SJSA1 (cell line): Measurements from ENCODE around the gene DDIT4L. TPM values are rescaled to one million over a fixed set of nuclear protein-coding genes. Genes with fewer than 3 reads are reported as not detected.
A peak's percentile ranks its signal among the peaks of the same experiment; 100 is the strongest.
"Not testable (repeated sequence)": the region's sequence is repeated elsewhere in the genome, so short reads cannot be mapped to it uniquely, and the experiment has no call there.

ENCODE experiments used
- DNase-seq, 2 experiments: peaks; one replicate each; pipeline ENCODE4 v3.0.0-alpha.2; 2015 to 2020; ENCODE audit warnings: low spot score in 2 of 2, low read depth in 1 of 2
- H3K27ac ChIP-seq: fragments of 250-450 bp; sonication (Bioruptor Pico); 2 replicates; pipeline ENCODE4 v1.5.1; 2020; ENCODE audit warnings: mild to moderate bottlenecking, moderate library complexity
- H3K27me3 ChIP-seq: fragments of 250-450 bp; sonication (Bioruptor Pico); replicated peaks from 2 replicates; pipeline ENCODE4 v1.5.1; 2020; ENCODE audit warnings: mild to moderate bottlenecking, moderate library complexity
- H3K36me3 ChIP-seq: fragments of 250-450 bp; sonication (Bioruptor Pico); 2 replicates; pipeline ENCODE4 v1.5.1; 2020; ENCODE audit warnings: mild to moderate bottlenecking
- H3K4me1 ChIP-seq: fragments of 250-450 bp; sonication (Bioruptor Pico); replicated peaks from 2 replicates; pipeline ENCODE4 v1.6.1; 2021; ENCODE audit warnings: mild to moderate bottlenecking
- H3K4me3 ChIP-seq: fragments of 250-450 bp; sonication (Bioruptor Pico); 2 replicates; pipeline ENCODE4 v1.5.1; 2020; ENCODE audit warnings: mild to moderate bottlenecking
- H3K9me3 ChIP-seq: fragments of 250-450 bp; sonication (Bioruptor Pico); replicated peaks from 2 replicates; pipeline ENCODE4 v1.5.1; 2020; ENCODE audit warnings: mild to moderate bottlenecking
- total RNA-seq: library from RNA; depleted of rRNA; stranded (reverse); fragments of >200 nt; shearing (Covaris generic); gene quantifications from 2 replicates; pipeline ENCODE4 v1.2.3, GENCODE V29; 2014; rRNA removed

Gene DDIT4L, protein sequence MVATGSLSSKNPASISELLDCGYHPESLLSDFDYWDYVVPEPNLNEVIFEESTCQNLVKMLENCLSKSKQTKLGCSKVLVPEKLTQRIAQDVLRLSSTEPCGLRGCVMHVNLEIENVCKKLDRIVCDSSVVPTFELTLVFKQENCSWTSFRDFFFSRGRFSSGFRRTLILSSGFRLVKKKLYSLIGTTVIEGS
- 2.1 and 2.6 TPM in 2 replicates for total RNA-seq

DNA sequence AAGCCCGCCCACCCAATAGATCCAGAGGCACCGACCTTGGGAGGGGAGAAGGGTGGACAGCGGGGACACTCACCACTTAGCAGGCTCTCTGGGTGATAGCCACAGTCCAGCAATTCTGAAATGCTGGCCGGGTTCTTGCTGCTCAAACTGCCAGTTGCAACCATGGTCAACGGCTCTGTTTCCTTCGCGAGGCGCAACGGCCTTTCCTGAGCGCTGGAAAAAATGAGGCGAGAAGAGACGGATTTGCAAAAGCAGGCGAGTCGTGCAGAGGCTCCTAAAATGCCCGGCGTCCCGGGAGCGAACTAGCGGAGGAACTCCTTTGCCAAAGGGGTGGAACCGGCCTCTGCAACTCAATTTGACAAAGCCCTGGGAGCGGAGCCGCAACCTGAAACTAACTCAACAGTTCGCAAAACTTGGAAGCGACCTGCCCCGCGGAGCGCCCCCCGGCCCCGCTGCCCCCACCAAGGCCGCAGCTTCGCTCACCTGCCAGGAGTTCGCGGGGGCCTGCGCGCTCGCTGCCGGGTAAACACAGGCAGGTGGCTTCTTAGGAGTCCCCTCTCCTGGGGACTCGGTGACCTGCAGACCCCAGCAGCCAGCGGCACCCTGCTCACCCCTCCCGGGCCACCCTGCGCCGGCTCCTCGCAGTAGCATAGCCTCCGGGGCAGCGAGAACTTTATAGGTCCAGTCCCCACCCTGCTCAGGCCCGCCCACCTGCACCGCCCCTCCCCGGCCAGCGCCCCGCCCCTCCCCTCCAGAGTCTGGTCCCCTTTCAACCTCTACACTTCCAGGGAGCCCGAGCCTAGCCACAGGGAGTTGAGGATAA, at the start of gene DDIT4L:
Gene DDIT4L, minus strand, starts transcription at position 649 of the 823 bp plus-strand sequence. Its CDS starts 485 bp downstream, at position 164.
- Histone ChIP-seq H3K4me3 (peak within 1 kb of the TSS; percentile 46), H3K9me3 (no peaks in the 10 kb centered on the region), H3K27ac (no peak within 1 kb of the TSS), H3K36me3 (peaks cover 3% of the 10 kb centered on the region; the same call in 1 of the 2 replicates), H3K27me3 (no peaks in the 10 kb centered on the region), H3K4me1 (peaks cover 15% of the 10 kb centered on the region)
- DNase-seq, result peak; percentile 18 to 51

GRCh38 chr4:100240008-100240407, 49.7 kb upstream of the DDIT4L start:
- 0 out of 2 replicates have a peak, but pooled peaks cover 2% of the 10 kb centered on the region for H3K9me3 ChIP-seq
- H3K4me1 ChIP-seq, result no peaks in the 10 kb centered on the region
- no peaks in the 10 kb centered on the region for H3K36me3 ChIP-seq
- no peak overlapping the region for H3K27ac ChIP-seq
- no peaks in the 10 kb centered on the region for H3K27me3 ChIP-seq
- no peak for DNase-seq
- H3K4me3 ChIP-seq, result no peak overlapping the region

DNA sequence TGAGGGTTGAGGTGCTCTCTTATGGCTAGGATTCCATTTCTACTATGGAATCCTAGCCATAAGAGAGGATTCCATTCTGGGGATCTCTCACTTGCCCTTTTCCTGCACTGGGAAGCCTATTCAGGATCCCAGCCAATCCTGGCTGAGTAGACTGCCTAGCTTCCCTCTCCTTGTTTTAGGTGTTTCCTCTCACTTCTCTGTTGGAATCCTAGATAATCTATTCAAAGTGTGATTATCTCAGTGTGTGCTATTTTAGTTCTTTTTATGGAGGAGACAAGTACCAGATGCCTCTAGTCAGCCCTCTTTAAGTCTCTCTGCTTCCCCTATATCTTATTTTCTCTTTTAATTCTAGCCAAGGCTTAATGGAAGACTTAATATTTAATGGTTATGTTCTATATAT, 34.5 kb upstream of the DDIT4L start:
- peaks cover 3% of the 10 kb centered on the region for H3K9me3 ChIP-seq
- H3K27me3 ChIP-seq, result no peaks in the 10 kb centered on the region
- no peaks in the 10 kb centered on the region for H3K4me1 ChIP-seq
- no peak overlapping the region for H3K27ac ChIP-seq
- no peak for DNase-seq
- no peak overlapping the region for H3K4me3 ChIP-seq
- H3K36me3 ChIP-seq, result no peaks in the 10 kb centered on the region

DNA sequence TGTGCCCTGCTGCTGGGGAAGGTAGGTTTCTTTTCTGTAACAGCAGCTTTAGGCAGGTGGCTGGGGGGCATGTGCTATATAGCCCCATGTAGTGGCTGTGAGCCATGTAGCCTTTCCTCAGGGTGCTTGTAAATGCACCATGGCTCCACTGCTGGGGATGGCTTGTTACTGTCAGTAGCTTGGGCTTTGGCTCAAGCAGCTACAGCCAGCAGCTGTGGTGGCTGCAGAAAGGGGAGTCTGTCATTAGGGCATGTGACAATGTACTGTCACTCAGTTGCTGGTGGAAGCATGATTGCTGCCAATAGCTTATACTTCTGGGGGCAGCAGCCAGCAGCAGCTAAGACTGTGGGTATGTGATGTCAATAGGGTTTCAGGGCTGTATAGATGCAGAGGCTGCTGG, 33.9 kb upstream of the DDIT4L start:
- Histone ChIP-seq H3K4me3 (no peak overlapping the region), H3K9me3 (no peaks in the 10 kb centered on the region), H3K27ac (no peak overlapping the region), H3K4me1 (no peaks in the 10 kb centered on the region), H3K27me3 (no peaks in the 10 kb centered on the region), H3K36me3 (no peaks in the 10 kb centered on the region)
- DNase-seq, result no peak

GRCh38 chr4:100208964-100209363, 18.7 kb upstream of the DDIT4L start:
- Histone ChIP-seq H3K36me3 (no peaks in the 10 kb centered on the region), H3K9me3 (no peaks in the 10 kb centered on the region), H3K4me1 (peaks cover 13% of the 10 kb centered on the region), H3K27me3 (no peaks in the 10 kb centered on the region), H3K4me3 (no peak overlapping the region), H3K27ac (no peak overlapping the region)
- DNase-seq, result peak in 1 of 2 experiments; percentile 16

- DNase-seq, result no peak
- Histone ChIP-seq H3K36me3 (no peaks in the 10 kb centered on the region), H3K27me3 (no peaks in the 10 kb centered on the region), H3K4me3 (no peak overlapping the region), H3K4me1 (peaks cover 13% of the 10 kb centered on the region), H3K27ac (no peak overlapping the region), H3K9me3 (no peaks in the 10 kb centered on the region)
Observed at GRCh38 chr4:100208459-100208858, 18.2 kb upstream of the DDIT4L start.

GRCh38 chr4:100206850-100207249, 16.6 kb upstream of the DDIT4L start:
- H3K27me3 ChIP-seq, result no peaks in the 10 kb centered on the region
- H3K36me3 ChIP-seq, result no peaks in the 10 kb centered on the region
- no peak for DNase-seq
- H3K9me3 ChIP-seq, result no peaks in the 10 kb centered on the region
- H3K4me1 ChIP-seq, result peaks cover 13% of the 10 kb centered on the region
- no peak overlapping the region for H3K4me3 ChIP-seq
- no peak overlapping the region for H3K27ac ChIP-seq

DNA sequence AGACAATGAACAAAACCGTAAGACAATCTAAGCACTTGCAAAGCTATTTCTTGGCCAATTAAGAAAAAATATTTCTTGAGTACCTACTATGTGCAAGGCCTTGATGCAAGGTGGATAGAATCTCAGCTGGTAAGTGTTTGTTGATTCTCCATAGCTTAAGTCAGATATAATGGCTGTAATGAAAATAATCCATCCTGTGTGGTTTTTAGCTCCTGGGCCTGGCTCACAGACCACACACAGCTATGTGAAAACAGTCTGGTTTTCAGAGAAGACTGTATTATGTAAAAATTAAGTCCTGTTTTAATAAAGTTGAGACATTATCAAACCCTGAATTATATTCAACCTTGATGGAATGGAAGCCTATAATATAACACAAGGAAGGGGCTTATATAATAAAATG, 7.8 kb upstream of the DDIT4L start:
- Histone ChIP-seq H3K4me1 (no peaks in the 10 kb centered on the region), H3K27ac (no peak overlapping the region), H3K27me3 (no peaks in the 10 kb centered on the region), H3K36me3 (no peaks in the 10 kb centered on the region), H3K9me3 (no peaks in the 10 kb centered on the region), H3K4me3 (no peak overlapping the region)
- peak in 1 of 2 experiments; percentile 23 for DNase-seq

DNA sequence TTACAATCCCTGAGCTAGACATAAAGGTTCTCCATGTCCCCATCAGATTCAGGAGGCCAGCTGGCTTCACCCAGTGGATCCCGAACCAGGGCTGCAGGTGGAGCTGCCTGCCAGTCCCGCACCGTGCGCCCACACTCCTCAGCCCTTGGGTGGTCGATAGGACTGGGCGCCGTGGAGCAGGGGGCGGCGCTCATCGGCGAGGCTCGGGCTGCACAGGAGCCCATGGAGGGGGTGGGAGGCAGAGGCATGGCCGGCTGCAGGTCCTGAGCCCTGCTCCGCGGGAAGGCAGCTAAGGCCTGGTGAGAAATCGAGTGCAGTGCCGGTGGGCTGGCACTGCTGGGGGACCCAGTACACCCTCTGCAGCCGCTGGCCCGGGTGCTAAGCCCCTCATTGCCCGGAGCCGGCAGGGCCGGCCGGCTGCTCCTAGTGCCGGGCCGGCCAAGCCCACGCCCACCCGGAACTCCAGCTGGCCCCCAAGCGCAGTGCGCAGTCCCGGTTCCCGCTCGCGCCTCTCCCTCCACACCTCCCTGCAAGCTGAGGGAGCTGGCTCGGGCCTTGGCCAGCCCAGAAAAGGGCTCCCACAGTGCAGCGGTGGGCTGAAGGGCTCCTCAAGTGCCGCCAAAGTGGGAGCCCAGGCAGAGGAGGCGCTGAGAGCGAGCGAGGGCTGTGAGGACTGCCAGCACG, 6.3 kb upstream of the DDIT4L start:
- DNase-seq, result not testable (repeated sequence)

GRCh38 chr4:100190643-100191600, 654 bp upstream of the DDIT4L start:
- peak in 1 of 2 experiments; percentile 20 for DNase-seq

More for the DNA sequence above, 6.3 kb upstream of the DDIT4L start:
- H3K4me3 ChIP-seq, H3K36me3 ChIP-seq, H3K27me3 ChIP-seq, H3K27ac ChIP-seq, H3K9me3 ChIP-seq, H3K4me1 ChIP-seq: not testable (repeated sequence)

DNA sequence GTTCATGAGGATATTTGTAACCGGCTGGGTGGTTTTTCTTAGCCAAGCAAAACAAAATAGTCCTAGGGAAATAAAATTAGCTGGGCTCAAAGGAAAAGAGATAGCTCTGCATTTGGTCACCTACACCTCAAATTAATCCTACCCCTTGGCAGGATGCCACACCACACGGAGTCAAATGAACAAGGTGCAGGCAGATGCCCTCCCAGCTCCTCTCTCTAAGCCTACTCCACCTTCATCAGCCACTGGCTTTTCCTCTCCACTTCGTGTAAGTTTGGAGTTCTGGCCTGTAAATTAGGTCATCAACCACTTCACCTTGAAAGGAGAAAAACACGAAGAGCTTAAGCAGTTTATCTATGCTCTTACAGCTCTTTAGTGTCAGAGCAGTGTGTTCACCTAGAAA, 1.4 kb downstream of the DDIT4L start:
- Histone ChIP-seq H3K36me3 (peaks cover 3% of the 10 kb centered on the region; the same call in 1 of the 2 replicates), H3K27me3 (no peaks in the 10 kb centered on the region), H3K4me3 (no peak overlapping the region), H3K9me3 (no peaks in the 10 kb centered on the region), H3K4me1 (peaks cover 15% of the 10 kb centered on the region), H3K27ac (no peak overlapping the region)
- no peak for DNase-seq

More at GRCh38 chr4:100190643-100191600, 654 bp upstream of the DDIT4L start:
- Histone ChIP-seq H3K4me1 (peaks cover 15% of the 10 kb centered on the region), H3K27ac (no peak overlapping the region), H3K36me3 (peaks cover 3% of the 10 kb centered on the region; the same call in 1 of the 2 replicates), H3K27me3 (no peaks in the 10 kb centered on the region), H3K9me3 (no peaks in the 10 kb centered on the region), H3K4me3 (peak overlapping the region; percentile 46)

DNA sequence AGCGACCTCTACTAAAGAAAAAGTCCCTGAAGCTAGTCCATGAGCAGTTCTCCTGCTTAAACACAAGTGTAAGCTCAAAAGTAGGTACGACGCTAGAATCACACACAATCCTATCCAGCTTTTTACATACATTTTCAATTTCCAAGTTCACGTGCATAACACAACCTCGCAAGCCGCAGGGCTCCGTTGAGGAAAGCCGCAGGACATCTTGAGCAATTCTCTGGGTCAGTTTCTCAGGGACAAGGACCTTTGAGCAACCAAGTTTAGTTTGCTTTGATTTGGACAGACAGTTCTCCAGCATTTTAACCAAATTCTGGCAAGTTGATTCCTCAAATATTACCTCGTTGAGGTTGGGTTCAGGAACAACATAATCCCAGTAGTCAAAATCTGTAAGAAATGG, 2.5 kb downstream of the DDIT4L start:
- peaks cover 18% of the 10 kb centered on the region for H3K4me1 ChIP-seq
- no peaks in the 10 kb centered on the region for H3K9me3 ChIP-seq
- H3K36me3 ChIP-seq, result peaks cover 3% of the 10 kb centered on the region; the same call in 1 of the 2 replicates
- H3K4me3 ChIP-seq, result no peak overlapping the region
- no peaks in the 10 kb centered on the region for H3K27me3 ChIP-seq
- no peak for DNase-seq
- no peak overlapping the region for H3K27ac ChIP-seq

DNA sequence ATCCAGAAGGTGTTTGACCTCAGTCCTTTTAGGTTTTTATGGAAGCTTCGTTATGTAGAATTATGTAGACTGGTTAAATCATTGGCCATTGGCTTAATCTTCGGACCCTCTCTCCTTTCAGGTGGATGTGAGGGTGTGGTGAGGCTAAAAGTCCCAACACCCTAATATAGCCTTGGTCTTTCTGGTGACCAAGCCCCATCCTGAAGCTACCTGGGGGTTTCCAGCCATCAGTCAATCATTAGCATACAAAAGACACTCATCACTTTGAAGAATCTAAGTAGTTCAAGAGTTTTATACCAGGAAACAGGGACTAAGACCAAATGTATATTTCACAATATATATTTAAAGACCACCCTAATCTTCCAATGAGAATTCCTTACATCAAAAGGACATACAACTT, 5.5 kb downstream of the DDIT4L start:
- Histone ChIP-seq H3K9me3 (no peaks in the 10 kb centered on the region), H3K27me3 (no peaks in the 10 kb centered on the region), H3K4me3 (no peak overlapping the region), H3K27ac (no peak overlapping the region), H3K4me1 (peaks cover 12% of the 10 kb centered on the region), H3K36me3 (peaks cover 3% of the 10 kb centered on the region; the same call in 1 of the 2 replicates)
- DNase-seq, result no peak
